ENCODE data around the gene CNTFR.

The CNTFR gene

DNA sequence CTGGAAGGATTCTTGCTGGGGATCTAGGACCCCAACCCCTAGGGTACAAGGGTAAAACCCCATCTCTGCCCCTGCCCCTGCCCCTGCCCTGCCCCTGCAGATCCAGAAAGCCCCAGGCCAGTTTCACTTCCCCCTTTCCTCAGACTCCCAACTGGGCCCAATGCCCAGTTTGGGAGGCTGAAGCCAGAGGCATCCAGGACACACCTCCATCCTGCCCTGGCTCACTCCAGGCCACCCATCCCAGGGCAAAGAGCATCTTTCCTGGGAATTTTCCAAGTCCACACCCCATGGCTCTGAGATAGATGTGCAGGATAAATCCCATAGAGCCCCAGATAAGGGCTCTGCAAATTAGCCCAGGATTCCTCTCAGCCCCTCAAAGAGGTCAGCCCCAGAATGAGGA lies 17.4 kb downstream of the CNTFR start:
- DNase-seq: no peak

DNA sequence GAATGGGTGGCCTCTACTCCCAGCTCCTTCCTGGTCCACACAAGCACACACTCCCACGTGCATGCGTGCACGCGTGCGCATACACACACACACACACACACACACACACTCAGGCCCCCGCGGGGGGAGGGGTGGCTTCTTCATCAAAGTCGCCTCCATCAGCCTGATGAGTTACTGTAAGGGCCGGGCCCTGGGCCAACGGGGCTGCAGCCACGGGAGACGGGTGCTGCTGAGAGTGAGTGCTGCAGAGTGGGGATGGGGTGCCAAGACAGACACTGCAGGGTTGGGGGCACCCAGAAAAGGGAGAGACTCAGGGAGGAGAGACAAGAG lies 18.1 kb downstream of the CNTFR start:
- DNase-seq: no peak

DNA sequence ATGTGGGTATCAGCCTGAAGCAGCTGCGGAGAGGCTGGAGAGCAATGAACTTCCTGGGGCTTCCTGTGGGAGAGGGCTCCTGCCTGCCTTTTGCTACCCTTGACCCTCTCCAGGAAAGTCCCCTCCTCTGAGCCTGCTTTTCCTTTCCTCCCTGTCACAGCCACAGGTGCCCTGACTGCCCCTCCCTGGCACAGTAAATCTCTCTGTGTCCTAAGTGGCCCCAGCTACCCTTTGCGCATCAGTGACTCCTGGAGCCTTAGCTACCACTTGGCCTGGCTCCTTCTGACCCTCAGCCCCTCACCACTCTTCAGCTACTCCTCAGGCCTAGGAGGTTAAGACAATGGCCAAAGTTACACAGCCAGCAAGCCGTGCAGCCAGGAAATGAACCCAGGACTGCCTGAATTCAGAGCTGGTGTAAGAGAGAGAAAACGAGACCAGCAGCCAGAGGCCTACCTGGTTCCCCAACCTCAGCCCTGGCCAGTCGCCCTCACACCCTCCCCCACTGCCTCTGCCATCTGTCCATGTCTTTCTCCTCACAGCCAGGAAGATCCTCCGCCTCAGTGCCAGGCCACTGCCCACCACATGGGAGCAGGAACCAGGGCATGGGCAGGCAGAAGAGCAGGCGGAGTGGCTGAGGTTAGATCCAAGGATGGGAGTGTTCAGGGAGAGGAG lies 18.6 kb downstream of the CNTFR start:
- no peak for DNase-seq

DNA sequence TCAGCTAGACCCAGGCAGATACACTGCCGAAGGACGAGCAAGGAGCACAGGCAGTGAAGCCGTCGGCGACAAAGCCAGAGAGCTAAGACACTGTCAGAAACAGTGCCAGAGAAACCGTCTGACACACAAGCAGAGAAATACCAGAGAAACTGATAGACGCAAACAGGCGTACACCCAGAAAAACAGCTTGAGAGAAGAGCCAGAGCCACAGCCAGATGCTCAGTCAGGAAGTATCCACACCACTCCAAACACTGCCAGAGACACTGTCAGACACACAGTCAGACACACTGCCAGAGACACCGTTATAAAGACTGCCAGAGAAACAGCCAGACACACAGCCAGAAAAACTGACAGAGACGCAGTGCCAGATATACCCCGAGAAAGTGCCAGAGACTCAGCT lies 19.1 kb downstream of the CNTFR start:
- no peak for DNase-seq

DNA sequence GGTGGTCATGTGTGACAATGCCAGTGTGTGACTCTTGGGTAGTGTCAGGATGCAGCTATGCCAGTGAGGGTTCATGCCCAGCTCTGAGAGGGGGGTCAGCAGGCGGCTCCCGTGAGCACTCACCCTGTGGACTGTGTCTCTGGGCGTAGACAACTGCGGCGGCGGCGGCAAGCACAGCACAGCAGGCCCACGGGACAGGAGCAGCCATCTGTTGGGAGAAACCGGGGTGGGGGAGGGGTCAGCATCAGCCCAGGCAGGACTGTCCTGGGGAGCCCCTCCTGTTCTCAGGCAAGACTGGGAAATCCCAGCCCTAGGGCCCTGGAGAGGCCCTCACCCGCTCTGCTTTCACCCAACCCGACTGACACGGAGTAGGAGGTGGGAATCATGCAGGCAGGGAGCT lies 20.8 kb downstream of the CNTFR start:
- DNase-seq: no peak

DNA sequence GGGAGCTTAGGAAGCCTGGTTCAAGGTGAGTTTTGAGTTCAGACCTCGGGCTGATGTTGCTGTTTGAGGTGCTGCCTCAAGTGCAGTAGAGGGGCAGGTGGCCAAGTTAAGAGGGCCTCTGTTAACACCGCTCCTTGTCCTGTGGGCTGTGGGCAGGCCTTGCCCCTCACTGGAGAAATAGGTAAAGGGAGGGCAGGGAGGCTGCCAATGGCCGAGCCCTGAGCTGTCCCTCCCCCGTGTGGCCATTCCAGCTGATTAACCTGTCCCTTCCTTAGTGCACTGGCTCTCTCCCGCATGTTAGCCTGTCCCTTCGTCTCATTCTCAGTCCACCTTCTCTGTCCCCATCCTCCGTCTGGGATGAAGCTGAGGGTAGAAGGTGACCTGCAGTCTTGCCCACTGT lies 21.4 kb downstream of the CNTFR start:
- no peak for DNase-seq

DNA sequence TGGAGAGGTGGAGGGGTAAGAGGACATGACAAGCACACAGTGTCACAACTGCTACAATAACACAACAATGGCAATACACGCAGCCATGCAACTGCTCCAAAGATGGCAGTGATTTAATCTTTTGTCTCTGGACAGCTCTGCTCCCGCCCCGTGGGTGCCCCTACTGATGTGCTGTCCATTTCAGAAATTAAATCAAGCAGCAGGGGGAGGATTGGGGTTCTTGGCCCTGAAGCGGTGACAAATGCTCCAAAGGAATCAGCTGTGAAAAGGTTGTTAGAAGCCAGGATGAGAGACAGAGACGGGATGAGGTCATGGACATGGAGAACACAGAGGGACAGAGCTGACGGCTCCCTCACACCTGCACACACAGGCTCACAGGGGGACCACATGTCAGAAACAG lies 22.6 kb downstream of the CNTFR start:
- DNase-seq: no peak

DNA sequence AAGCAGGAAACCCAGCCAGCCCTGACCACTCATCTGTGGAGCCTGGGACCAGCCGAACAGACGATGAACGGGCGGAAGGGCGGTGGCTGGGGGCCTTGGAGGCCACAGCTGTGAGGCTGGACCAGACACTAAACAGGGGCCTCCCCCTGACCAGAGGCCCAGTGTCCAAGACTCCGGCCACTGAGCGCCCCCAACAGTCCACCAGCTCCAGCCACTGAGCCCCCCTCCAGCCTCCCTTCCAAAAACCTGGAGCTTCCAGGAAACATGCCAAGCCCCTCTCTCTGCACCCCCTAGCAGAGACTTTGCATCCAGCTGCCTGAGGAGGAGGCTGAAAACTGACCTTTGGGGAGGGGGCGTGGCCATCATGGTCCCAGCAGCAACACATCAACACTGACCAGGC lies 23.2 kb downstream of the CNTFR start:
- DNase-seq: no peak

DNA sequence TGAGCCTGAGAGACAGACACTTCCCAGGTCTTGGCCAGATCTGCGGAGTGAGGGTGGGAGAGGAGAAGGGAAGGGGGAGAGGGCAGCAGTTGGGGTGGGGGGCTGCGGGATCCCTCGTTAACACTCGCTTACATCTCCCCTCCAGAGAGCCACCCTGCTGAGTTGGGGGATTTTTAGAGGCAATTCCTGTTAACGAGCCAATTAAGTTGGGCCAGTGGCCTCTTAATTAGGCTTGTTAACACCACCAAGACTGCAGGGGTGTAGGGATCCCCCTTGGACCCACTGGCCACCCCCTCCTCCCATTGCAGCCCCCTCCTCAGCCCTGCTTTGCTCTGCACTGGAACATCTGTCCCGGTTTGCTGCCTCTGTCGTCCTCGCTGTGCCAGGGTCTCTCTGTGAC lies 23.7 kb downstream of the CNTFR start:
- no peak for DNase-seq

DNA sequence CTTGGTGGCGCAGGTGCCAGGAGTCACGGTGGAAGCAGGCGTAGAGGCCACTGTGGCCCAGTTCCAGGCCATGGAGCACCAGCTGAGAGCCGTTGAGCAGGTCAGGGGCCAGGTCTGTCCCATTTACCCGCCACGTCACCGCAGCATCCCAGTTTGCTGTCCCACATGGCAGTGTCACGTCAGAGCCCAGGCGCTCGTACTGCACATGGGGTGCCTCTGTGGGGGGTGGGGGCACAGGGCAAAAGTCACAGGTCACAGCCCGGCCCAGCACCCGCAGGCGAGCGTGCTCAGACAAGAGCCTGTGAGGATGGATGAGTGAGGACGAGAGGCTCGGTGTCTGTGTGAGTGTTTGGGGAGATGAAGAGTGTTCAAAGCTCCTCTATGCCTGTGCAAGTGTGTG lies 24.9 kb downstream of the CNTFR start:
- no peak for DNase-seq

DNA sequence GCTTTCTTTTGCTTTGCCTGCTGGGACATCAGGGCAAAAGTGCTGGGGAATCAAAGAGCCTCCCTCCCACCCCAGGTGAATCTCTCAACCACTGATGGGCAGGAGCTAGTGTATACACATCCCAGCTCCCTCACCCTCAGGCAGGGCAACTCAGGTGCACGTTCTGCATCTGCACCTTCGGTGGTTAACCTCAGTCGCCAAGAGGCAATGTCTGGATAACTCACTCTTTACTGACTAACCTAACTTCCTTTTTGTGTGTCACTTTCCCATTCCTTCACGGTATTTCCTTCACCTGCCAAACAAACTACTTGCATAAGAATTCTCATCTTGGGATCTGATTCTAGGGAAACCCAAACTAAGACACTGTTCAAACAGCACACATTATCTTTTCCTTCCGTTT lies 26.3 kb downstream of the CNTFR start:
- DNase-seq: no peak

DNA sequence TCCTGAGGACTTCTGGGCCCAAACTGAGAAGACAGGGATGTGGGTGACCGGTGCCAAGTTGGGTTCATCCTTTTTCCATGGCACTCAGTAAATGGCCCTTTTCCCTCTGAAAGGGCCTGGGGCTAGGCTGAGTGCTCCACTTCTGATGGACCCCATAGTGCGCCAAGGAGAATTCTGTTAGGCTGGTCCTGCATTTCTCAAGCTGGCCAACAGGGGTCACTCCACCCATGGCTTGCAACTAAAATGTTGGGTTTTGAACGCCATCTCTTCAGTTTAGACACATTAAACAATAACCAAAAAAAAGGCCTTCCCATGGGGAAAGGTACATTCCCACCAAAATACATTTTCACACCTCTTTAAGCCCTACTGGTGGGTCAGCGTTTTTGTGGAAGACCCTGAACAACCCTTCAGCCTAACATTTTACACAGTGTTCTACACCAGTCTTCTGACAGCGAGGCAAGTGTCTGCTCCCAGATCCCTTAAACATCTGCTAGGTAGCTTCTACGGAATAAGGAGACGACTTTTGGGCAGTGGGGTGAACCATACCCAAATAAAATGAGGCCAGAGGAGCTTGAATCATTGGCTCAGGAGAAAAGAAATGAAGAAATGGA lies 27.3 kb downstream of the CNTFR start:
- no peak for DNase-seq

DNA sequence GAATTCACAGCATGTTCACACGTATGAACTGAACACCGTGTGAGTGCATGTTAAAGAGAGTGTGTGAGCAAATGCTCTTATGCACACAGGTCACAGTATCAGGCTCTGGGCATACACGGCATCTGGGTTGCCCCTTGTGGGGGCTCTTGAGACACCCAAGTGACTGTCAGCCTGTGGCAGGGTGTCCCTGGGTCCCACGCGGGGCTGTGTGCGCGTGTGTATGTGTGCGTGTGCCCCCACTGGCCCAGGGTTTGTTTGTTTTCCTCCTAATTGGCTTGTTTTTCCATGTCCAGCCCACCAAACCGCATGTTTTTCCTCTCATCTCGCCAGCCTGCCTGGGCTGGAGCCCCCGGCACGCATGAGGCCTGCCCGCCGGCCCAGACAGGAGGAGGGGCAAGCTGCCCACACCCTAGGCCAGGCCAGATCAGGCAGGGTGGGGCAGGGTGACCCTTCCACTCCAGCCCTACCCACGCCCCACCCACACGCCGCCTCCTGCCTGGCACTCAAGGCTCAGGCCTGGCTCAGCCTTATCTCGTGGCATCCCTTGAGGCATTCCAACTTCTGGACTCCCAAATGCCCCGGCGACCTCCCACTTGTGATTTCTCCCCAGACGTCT lies 28.8 kb downstream of the CNTFR start:
- DNase-seq: no peak

DNA sequence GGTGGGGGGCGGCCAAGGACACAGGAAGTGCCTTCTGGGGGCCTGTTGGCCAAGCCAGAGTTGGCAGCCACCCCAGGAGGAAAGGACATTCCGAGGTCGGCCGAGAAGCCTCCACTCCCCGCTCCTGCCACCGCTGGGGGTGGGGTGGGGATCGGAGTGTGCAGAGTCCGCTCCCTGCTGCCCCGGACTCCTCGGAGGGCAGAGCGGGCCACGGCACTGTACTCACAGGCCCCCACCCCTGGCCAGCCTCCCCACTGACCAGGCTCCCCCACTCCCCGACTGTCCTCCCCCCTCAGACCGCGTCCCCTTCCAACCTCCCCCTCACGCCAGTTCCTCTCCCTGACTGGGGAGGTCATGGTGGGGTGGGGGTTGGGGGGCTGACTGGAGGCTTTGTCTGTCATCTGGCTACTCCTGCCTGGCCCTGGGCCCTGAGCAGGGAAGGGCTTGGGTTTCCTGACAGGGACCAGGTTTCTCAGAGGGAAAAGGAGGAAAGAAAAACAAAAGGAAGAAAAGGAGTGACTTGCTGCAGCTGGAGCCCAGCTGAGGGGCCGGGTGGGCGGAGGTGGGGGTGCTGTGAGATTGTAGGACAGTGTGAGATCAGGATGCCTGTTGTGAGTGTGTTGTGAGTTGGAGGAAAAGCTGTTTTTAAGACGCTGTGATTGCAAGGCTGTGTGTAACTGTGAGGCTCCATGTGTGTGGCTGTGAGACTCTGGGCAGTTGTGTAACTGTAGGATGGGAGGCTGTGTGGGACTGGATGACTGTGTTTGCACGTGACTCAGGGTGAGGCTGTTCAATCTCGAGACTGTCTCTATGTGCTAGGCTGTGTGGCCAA lies 29.7 kb downstream of the CNTFR start:
- DNase-seq: no peak

DNA sequence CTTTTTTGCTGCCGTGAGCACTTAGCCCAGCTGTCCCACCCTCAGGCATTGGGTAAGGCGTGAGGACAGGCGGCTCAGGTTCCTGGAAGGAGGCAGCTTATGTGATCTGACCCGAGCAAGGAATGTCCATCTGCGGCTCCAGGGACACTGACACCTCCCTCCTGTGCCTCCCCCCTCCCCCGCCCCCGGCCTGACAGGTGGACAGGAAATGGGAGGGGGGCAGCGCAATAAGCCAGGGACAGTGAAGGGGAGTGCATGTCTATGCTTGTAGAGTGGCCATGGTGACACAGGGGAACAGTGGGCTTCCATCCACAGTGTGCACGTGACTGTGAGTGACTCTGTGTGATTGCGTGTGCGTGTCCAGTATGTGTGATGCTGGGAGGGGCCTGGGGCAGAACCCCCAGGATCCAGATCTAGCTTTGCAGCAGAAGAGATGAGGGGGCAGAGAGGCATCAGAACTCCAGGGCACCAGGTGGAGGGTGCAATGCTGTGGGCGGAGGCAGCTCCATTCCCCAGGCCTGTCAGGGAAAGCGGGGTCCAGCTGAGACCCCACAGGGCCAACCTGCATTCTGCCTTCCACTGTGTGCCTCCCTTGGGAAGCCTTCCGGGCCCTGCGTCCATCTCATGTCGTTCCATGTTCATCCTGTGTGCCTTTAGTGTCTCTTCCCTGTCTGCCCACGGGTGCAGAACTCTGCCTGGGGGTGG lies 30.5 kb downstream of the CNTFR start:
- DNase-seq: no peak

DNA sequence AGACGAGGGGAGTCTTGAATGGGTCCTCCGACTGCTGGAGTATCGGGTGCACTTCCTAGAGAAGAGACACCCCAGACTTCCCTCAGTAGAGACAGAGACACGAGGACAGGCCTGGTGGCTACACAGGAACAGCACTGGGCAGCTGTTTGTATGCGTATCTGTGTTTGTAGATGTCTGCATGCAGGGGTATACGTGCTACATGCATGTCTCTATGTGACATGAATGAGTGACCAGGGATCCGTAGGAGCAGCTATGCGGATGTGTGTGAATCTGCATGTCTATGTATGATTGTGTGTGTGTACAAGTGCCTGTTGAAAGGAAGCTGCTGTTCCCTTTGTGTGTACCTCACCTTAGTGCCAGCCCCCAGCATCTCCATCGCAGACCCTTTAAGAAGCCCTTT lies 31.2 kb downstream of the CNTFR start:
- no peak for DNase-seq

DNA sequence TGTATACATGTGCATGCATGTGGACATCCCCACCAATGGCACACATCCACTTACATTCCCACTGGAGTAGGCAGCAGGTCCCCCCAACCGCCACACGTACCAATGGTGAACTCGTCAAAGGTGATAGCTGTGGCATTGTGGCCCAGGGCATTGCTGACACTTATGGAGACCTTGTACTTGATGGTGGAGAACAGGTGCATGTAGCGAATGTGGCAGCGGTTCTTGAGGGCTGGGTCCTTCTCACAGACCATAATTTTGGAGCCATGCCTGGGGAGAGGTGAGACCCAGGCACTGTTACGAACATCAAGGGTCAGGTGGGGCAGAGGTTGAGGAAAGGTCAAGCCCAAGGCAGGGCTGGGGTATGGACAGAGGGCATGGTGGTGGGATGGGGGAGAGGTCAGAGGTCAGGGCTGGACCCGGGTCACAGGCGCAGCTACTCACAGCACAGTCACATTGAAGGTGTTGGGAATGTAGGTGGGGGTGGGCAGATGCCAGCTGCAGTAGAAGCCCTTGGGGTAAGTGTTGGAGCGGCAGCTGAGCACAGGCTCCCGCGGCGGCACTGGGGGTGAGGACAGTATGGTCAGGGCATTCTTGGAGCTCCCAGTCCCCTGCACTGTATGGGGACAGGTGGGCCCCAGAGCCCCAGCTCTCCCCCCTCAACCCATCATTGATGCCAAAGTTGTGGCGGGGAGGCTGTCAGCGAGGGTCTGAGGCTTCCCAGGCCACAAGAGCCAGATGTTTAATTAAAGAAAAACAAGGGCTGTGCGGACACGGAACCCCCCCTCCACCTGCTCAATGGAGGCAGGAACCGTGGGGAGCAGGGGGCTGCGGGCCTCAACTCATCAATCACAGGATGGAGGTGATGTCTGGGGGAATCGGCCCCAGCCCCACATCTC lies 31.9 kb downstream of the CNTFR start:
- DNase-seq: no peak

DNA sequence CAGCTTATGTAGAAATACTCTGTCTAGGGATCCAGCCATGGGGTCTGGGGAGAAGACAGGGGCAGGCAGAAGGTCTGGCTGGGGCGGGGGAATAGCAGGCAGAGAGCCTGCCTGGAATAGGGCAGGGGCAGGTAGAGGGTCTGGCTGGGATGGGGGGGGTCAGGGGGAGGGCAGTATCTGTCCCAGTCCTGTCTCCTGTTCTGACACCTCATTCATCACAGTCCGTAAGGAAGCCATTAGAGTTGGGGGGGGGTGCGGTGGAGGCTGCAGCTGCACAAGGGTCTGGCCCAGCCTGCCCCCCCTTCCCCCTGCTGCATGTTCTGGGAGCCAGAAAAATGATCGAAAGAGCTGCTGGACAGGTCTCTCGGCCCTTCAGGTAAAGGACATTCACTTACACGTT lies 32.6 kb downstream of the CNTFR start:
- no peak for DNase-seq

DNA sequence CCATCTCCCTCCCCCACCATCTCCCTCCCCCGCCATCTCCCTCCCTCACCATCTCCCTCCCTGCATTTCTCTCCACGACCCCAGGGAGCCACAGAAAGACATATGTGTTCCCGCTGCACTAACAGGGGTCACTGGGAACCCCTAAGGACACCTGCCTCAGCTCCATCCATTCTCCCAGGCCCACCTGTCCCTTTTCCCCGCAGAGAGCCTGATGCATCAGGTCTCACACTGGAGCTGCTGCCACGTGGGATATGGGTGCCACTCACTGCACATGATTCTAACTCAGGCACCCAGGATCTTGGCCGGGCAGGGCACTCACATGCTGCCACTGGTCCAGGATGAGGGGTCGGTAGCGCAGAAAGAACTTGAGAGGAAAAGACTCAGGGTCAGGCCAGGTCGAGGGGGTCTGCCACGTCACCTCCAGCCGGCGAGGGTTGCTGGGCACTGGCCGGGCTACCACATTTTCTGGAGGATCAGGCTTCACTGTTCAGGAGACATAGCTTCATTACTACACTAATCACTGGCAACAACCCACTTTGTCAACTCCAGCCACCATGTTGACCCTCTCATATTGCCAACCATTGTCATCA lies 33.5 kb downstream of the CNTFR start:
- DNase-seq: no peak

DNA sequence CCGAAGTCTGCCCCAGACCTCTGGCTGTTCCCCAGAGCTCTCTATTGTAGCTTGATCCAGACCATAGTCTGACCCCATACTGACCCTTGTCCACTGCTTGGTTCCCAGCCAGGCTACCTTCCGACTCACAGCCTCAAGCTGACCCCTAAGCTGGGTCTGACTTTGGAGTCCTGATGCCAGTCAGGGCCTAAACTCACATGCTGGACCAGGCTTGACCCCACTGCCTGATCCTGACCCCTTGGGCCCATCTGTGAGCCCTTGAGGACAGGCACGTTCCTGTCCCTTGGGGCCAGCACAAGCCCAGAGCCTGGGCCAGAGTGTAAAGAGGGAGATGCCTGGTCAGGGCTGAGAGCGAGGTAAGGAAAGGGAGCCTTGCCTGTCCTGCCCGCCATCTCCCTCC lies 34.0 kb downstream of the CNTFR start:
- DNase-seq: no peak

DNA sequence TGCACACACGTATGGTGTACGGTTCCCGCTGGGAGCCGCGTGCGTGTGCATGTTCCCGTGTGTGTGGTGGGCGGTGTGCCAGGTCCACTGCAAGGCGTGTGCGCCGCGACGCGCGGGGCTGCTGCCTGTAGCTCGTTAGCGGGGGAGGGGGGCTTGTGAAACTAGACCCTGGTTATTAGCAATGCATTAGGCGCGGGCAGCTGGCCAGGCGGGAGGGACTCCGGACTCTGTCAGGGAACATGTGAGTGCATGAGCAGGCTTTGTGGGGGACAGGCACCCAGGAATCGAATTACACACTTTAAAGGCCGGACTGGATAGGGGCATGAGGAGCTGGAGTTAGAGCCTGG lies 34.5 kb downstream of the CNTFR start:
- no peak for DNase-seq
